Activated naive CD4-positive, alpha-beta T cell (primary cell): ENCODE data around the gene SIGLEC5.

ENCODE experiments used
- DNase-seq, 4 experiments: peaks; one replicate each; lab custom pipeline; 2025; lab: John Stamatoyannopoulos, UW

The SIGLEC5 gene

GRCh38 chr19:51628153-51628939 lies 1.9 kb downstream of the SIGLEC5 start:
- DNase-seq, result no peak

GRCh38 chr19:51627491-51628138 lies 2.6 kb downstream of the SIGLEC5 start:
- DNase-seq, result no peak

DNA sequence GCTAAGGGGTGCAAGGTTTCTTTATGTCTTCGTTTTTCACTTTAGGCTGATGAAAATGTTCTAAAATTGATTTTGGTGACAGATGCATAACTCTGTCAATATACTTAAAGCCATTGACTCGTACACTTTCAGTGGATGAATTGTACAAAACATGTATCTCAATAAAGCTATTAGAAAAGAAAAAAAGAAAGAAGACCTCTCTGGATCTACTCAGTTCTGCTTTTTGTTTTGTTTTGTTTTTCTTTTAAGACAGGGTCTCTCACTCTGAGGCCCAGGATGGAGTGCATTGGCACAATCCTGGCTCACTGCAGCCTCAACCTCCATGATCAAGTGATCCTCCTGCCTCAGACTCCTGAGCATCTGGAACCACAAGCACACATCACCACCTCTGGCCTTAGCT lies 3.5 kb downstream of the SIGLEC5 start:
- no peak for DNase-seq

GRCh38 chr19:51621178-51621577 lies 9.0 kb downstream of the SIGLEC5 start:
- DNase-seq, result no peak

GRCh38 chr19:51615991-51616390 lies 14.2 kb downstream of the SIGLEC5 start:
- DNase-seq, result no peak

GRCh38 chr19:51614789-51615188 lies 15.4 kb downstream of the SIGLEC5 start:
- DNase-seq, result no peak

DNA sequence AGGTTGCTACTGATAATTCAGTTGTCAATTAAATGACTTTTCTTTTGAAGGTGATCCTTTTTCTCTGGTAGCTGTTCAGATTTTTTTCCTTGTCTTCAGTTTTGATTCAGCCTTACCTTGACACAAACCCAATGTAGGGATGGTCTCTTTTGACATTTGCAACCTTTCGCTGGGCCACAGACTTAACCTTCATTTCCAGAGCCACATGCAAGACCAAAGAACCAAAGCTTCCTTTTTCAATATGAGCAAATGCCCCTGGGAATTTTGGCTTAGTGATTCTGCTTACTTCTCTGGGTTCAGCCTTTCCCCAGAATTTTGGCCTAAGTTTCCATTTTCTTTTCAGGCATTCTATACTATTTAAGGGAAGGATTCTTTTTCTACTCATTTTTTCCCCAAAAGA lies 19.6 kb downstream of the SIGLEC5 start:
- DNase-seq, result no peak

DNA sequence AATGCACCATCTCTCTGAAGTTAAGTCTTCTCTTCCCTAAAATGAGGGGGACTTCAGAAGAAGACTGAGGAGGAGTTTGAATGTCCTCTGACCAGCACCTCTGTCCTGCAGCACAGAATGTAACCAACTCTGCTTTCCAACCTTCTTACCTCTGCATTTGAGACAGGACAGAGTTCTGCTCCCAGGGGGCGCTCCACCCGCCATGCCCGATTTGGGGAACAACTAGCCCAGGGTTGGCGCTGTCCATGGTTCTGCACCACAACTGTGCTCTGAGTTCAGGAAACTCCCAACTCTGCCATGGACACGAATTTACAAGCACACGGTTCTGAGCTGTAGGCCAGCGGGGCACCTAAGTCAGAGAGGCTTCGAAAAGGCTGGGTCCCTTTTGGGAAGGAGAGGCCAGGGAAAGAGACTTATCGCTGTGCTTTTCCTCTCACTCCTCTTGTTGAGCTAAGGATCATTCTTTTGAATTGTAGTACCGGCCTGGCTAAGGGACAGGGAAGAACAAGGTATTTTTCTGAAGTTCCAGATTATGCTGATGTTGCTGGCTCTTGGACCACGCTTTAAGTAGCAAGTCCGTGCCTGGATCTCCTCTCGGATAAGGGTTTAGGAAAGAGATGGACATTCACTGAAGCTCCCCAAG lies 22.2 kb downstream of the SIGLEC5 start:
- peak in 3 of 4 experiments; percentile 6 to 29 (median 17) for DNase-seq

DNA sequence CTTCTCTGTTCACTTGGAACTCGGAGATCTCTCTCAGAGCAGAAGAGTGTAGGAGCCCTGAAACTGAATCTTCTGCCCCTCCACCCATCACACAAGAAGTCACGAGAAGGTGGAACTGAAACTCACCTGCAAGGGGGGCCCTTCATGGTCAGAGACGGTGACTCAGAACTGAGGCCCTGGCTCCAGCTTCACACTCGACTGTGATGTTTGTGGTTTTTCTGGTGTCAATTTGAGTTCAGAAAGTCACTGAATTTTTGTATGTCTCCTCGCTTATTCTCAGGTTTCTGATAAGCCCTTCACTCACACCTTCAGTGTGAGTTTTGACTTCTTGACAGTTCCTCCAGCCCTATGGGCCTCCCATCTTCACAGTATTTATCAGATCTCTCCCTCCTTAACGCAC lies 23.1 kb downstream of the SIGLEC5 start:
- DNase-seq, result no peak

DNA sequence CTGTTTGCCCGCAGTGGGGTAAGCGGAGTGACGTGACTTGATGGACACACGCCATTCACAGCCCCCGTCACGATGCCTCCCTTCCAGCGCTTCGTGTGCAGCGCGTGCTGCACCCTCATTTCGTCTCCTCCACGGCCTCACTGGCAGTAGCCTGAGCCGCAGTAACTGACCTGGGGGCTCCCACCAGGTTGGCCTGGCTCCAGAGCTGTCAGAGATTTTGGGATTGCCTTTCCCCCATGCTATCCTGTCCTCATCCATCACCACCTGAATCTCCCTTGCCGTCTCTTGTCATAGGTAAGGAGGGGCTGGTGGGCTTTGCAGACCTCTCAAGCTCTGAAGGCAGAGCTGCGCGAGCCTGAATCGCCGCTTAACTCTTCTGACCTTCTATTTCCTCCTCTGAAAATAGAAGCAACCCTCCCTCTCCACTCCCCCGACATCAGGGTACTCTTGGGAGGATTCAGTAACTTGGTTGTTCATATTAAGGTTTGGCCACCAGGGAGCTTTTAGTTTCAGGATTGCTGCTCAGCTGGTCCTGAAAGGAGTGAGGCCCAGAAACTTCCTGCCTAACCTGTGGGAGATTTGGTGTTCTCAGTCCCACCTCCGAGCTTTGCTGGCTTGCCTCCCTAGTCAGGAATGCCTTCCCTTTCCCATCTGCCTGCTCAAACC lies 27.9 kb downstream of the SIGLEC5 start:
- no peak for DNase-seq

DNA sequence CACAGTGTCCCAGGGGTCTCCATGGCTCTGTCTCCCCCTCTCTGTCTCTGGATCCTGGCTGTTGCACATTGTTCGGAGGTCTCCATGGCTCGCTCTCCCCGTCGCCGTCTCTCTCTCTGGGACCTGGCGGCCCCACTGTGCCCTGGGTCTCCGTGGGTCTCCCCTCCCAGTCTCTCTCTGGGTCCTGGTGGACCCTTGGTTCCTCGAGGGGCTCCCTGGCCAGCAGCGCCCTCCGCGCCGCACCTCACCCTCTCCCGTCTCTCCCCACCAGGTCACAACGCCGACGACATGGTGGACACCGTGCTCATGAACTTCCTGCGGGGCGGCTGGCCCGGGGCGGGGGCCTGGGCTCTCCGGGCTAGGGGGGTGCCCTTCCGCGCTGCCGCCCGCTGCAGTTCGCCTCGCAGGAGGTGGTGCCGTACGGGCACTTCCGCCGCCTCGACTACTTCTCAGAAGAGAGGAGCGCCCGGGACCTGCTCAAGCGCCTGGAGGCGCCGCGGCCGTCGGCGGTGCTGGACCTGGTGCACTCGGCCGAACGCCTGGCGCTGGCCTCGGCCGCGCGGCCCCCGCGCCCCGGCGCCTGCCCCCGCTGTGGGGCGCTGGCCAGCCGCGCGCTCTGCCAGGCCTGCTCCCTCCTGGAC lies 29.1 kb downstream of the SIGLEC5 start:
- DNase-seq, result no peak

- no peak for DNase-seq
Measured at GRCh38 chr19:51599084-51599483, 31.1 kb downstream of the SIGLEC5 start.

GRCh38 chr19:51598159-51598915 lies 31.9 kb downstream of the SIGLEC5 start:
- no peak for DNase-seq

DNA sequence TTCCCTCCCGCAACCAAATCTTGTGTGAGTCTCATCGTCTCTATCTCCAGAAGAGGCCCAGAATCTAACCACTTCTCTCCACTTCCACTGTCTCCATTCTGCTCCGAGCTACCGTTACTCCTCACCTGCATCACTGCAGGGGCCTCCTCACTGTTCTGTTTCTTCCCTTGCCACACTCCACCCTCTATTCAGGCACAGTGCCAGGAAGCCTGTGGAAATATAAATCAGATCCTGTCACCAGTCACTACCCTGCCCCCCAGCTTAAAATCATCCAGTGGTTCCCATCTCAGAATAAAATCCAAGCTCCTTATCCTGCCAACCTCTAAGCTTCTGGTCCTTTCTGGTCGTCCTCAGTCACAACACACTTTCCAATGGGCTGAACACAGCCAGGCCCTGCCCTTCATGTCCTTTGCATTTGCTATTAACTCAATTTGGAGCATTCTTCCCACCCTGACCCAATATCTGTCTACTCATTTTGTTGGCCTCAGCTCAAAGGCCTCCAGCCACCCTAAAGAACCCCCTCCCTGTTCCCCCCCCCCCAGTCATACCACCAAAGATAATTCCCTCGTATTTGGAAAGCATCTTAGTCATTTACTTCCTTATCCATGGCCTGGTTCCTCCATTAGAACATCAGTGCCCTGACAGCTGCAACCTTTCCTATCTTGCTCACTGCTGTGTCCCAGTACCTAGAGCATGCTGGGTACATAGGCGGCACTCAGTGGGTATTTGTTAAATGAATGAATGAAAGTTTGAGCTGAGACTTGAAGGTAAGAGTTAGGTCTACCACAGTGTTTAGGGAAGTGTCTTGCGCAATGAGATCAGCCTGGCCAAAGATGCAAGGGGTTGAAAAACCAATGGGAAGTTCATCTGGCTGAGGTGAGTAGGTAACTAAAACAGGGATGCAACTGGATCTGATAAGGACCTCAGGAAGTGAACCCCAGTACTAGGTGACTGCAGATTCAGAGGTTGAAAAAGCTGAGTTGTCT lies 34.7 kb downstream of the SIGLEC5 start:
- DNase-seq, result no peak

DNA sequence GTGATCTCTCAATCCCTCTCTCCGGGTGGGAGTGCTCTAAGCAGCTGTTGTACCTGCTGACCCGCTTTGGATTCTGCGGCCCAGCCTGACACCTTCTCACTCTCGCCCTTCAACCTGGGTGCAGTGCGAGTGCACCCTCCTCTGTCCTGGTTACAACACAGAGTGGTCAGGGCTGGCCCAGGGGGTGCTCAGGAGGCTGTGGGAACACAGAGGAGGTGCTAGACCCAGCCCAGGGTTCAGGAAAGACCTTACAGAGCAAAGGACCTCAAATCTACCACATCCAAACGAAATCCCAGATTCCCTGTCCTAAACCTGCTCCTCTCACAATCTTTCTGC lies 35.5 kb downstream of the SIGLEC5 start:
- DNase-seq, result no peak

DNA sequence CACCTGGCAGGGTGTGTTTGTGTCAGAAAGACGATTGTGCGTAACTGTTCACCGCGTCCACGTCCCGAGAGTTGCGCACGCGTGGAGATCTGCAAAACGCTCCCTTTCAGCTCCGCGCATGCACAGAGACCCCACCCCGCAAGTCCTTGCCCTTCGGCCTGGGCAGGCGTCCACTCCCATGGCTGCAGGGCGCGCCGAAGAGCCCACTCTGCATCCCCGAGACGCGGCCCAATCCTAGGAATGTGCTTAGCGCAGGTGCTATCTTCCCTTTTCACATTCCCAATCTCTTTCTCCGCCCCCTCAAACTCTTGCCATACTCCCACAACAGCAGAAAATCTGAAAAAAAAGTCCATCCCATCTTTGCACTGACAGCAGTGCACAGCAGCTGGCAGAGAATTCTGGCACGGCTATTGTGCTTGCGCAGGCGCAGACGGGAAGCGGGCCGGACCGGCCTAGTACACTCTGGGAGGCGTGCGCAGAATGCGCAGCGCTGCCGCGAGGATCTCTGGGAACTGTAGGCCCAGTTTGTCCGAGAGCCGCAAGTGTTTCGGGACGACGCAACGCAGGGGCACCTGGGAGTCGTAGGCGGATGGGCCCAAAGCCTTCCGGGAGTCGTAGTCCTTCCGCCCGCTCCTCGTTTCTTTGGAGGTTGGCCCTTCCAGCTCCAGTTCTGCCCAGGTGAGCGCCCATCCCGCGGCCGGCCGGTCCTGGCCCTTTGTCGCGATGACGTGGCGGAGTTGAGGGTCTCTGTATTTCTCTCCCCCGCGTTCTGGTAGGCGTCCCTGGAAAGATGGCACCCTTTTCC lies 36.0 kb downstream of the SIGLEC5 start:
- DNase-seq, result peak; percentile 86 to 93 (median 92)

DNA sequence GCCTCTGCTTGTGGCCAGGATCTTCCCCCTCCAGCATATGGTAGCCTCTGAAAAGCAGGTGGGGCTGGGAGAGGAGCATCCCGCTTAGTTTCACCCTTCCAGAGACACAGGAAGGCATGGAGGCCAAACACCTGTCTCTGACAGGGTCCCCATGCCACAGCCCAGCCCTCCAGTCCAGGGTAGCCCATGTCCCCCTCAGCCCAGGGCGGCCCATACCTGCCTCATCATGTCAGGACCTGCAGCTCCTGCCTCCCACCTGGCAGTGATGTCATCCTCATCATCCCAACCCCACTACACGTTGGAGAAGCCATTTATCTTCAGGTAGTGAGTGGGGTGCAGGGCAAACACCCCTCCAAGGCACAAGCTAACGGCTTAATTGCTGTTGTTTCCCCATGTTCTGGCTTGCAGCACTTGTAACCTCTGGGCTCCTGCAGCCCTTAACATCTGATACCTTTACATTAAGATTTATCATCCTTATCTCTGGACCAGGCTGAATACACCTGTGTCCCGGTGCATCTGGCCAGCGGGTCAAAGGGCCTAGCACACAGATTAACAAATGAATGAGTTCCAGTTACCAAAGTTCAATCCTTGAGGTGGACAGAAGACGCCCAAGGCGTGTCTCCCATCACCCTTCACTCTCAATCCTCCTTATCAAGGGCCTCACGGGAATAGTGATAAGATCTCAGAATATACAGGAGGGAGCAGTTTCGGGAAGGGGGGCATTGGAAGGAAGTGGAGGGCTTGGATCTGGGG lies 36.9 kb downstream of the SIGLEC5 start:
- no peak for DNase-seq

DNA sequence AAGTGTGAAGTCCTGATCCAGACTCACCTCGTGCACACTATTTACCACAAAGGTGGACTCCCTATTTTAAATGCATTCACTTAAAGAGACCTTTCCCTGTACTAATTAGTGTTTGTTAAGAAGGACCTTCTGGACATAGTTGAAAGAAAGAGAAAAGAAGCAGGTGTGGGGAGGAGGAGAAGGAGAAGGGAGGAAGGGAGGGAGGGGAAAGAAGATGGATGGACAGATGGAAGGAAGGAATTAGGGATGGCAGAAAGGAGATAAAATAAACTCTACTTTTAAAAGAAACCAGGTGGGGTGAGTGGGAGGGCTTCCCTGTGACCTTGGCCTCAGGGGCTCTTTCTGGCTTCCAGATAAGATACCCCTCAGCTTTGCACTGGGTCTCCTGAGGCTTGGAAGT lies 37.7 kb downstream of the SIGLEC5 start:
- no peak for DNase-seq

- no peak for DNase-seq
Measured at GRCh38 chr19:51590441-51590840, 39.8 kb downstream of the SIGLEC5 start.
